Hematopoietic multipotent progenitor cell treated with erythropoietin and hydrocortisone succinate and interleukin-3 and kit ligand, for 8 days (in vitro differentiated cells): ENCODE data around the gene KRTAP19-3.
"Not testable (repeated sequence)": the region's sequence is repeated elsewhere in the genome, so short reads cannot be mapped to it uniquely, and the experiment has no call there.

Source experiments
- DNase-seq: peaks from one replicate; pipeline ENCODE4 v3.0.0-alpha.2; 2015

The KRTAP19-3 gene

DNA sequence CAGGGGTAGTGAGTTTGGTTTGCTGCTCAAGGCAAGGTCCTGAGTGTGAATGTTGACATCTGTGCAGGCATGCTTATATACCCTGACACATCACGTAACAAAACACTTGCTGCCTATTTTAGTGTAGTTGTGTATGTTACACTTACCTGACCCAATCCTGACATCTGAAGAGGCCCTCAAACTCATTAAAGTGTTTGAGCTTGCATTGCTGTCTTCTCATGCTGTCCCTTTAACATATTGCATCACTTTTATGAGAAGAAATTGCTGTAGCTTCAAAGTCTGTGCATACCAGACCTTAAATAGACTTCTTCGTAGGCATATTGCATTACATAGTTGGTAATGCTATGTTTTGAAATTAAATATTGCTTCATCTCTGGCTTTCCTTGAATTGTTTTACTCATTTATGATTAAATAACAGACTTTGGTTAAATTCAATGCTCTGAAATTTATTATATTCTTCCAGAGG lies at the start of gene KRTAP19-3:
Gene KRTAP19-3, minus strand, starts transcription at position 51 of the 466 bp plus-strand sequence. CDS start 56 bp downstream, outside the sequence.
- no peak for DNase-seq

DNA sequence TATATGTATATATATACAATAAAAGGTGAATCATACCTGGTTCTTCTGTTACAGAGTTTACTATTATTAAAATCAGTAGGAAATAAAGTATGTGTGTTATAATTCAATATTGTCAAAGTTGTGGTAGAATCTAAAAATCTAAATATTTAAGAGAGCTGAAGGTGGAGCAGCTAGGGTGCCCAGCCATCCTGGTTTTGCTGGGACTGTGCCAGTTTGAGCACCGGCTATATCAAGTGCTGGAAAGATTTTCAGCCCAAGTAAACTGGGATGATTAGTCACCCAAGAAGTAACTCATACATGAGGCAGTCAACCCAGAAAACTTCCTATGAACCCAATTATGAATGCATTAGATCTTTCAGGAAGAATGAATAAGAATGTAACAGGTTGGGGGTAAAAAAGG lies 27.1 kb upstream of the KRTAP19-3 start:
- DNase-seq: no peak

DNA sequence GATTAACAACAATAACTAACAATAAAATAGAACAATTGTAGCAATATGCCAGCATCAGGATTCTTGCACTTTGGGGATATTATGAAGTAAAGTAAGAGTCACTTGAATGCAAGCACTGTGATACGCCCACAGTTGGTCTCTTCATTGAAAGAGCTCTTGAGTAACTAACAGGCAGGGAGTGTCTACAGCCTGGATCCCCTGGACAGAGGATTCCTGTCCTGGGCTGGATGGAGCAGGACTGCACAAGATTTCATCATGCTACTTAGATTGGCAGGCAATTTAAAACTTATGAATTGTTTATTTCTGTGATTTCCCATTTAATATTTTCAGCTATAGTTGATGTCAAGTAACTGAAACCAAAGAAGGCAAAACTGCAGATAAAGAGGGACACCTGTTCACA lies 23.9 kb upstream of the KRTAP19-3 start:
- no peak for DNase-seq

DNA sequence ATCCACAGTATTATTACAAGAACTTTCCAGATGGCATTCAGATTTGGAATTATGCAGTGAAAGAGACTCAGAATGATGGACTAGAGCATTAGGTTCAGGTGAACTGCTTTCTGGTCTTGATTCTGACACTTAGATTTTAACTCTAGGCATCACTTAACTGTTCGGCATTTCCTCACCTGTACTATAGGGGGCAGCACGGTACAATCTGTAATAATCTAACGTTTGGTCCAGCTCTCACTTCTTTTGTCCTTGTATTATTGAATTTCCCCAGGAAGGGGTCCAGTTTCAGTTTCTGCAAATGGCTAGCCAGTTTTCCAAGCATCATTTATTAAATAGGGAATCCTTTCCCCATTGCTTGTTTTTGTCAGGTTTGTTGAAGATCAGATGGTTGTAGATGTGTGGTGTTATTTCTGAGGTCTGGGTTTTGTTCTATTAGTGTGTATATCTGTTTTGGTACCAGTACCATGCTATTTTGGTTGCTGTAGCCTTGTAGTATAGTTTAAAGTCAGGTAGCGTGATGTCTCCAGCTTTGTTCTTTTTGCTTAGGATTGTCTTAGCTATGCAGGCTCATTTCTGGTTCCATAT lies 13.9 kb upstream of the KRTAP19-3 start:
- DNase-seq: not testable (repeated sequence)

DNA sequence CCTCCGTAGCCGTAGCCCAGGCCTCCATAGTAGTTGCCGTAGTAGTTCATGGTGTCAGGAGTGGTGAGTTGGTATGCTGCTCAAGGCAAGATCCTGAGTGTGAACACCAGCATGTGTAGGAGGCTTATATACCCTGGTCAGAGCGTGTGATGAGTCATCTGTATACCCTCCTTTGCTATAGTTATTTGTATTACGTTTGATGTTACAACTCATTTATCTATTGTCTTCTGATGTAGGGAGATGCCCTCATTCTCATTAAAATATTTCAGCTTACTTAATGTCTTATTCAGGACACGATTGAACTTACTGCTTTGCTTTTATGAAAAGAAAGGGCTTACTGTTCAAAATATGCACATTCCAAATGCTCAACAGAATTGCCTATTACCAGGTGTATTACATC lies 10.2 kb upstream of the KRTAP19-3 start, which contains the start of gene KRTAP19-5:
Gene KRTAP19-5, minus strand, starts transcription at position 101 of the 400 bp plus-strand sequence. Its CDS starts 51 bp downstream, at position 50.
- DNase-seq: no peak

DNA sequence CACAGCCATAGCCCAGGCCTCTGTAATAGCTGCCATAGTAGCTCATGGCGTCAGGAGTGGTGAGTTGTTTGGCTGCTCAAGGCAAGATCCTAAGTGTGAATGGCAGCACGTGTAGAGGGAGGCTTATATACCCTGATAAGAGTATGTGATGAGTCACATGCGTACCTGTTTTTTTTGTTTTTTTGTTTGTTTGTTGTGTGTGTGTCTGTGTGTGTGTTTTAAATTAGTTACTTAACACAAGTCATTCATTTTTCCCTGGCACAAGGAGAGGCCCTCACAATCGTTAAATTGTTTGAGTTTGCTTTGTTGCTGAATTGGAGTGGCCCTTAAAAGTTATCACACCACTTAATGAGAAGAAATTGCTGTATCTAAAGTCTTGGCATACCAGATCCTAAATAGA lies 5.3 kb upstream of the KRTAP19-3 start, which contains the start of gene KRTAP19-4:
Gene KRTAP19-4, minus strand, starts transcription at position 101 of the 400 bp plus-strand sequence. Its CDS starts 55 bp downstream, at position 46.
- DNase-seq: no peak

DNA sequence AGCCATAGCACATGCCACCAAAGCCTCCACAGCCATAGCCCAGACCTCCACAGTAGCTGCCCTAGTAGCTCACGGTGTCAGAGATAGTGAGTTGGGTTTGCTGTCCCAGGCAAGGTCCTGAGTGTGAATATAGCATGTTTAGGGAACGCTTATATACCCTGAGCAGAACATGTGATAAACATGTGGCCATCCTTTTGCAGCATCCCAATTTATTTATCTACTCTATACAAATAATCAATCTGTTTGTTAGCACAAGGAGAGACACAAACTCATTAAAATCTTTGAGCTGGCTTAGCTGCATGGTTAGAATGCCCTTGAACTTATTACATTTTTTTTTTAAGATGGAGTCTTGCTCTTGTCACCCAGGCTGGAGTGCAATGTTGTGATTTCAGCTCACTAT lies 4.5 kb downstream of the KRTAP19-3 start, which contains the start of gene KRTAP19-2:
Gene KRTAP19-2, minus strand, starts transcription at position 101 of the 400 bp plus-strand sequence. Its CDS starts 88 bp downstream, at position 13.
- DNase-seq: no peak

DNA sequence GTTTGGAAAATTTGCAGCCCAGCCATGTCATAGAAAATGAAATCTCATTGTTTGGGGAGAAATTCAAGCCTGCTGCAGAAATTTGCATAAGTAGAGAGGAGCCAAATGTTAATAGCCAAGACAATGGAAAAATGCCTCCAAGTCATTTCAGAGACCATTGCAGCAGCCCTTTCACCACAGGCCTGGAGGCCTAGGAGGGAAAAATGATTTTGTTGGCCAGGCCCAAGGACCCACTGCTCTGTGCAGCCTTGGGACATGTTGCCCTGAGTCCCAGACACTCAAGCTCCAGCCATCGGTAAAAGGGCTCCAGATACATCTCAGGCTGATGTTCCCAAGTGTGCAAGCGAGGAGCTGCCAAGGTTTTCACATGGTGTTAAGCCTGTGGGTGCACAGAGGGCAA lies 5.6 kb downstream of the KRTAP19-3 start:
- no peak for DNase-seq

DNA sequence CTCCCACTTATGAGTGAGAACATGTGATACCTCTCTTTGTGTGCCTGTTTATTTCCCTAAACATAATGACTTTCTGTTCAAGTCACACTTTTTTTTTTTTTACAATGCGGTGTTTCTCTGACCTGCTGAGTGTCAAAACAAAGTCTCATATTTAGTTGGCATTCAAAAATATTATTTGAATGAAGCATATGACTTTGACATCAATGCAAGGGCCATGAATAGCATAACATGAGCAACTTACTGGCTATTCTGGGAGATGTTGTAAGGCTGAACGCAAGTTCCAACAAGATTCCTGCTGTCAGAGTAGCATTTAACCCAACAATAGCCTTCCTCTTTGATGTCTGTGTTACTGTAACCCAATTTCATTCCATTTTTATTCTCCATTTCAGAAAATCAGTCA lies 9.7 kb downstream of the KRTAP19-3 start:
- DNase-seq: no peak

DNA sequence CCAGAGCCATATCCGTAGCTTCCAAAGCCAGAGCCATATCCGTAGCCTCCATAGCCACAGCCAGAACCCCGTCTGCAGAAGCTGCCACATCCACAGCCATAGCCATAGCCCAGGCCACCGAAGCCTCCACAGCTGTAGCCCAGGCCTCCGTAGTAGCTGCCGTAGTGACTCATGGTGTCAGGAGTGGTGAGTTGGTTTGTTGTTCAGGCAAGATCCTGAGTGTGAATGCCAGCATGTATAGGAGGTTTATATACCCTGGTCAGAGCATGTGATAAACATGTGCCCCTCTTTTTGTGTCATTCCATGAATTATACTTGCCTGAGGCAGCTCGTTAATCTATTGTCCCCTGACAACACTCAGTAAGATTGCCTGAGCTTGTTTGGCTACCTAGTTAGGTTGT lies 11.7 kb downstream of the KRTAP19-3 start, which contains the start of gene KRTAP19-1:
Gene KRTAP19-1, minus strand, starts transcription at position 223 of the 400 bp plus-strand sequence. Its CDS starts 50 bp downstream, at position 173.
- no peak for DNase-seq

DNA sequence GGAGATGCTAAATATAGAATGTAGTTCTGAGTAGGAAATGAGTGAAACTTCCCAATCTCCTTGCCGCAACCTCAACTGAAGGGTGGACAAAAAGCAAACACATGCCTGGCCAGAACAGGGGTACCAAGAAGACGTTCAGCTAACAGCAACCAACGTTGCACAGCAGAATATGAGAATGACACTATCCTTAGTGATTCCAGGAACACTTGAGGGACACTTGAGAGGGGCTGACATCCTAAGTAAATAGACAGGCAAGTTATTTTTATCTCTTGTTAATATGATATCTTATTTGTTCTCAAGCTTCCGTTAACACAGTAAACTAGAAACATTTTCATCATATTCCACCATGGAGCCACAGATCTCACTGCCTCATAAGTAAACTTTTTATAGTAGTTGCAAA lies 12.6 kb downstream of the KRTAP19-3 start:
- no peak for DNase-seq

DNA sequence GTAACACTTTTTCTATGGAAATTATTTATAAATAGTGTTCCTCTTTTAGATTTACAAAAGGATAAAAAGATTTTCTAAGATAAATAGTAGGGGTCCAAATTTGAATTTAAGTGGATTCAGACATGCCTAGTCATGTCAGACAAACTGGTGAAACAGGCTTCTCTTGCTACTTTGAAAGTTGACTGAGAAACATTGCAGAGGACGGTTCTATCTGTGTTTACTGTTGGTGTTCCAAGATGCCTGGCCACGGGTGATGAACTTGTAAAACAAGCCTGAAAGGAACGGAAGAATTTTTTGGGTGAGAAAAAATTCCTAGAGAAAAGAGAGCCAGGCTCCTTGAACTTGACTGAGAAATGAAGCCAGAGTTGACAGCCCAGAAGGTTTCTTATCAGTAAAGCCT lies 13.8 kb downstream of the KRTAP19-3 start:
- no peak for DNase-seq

DNA sequence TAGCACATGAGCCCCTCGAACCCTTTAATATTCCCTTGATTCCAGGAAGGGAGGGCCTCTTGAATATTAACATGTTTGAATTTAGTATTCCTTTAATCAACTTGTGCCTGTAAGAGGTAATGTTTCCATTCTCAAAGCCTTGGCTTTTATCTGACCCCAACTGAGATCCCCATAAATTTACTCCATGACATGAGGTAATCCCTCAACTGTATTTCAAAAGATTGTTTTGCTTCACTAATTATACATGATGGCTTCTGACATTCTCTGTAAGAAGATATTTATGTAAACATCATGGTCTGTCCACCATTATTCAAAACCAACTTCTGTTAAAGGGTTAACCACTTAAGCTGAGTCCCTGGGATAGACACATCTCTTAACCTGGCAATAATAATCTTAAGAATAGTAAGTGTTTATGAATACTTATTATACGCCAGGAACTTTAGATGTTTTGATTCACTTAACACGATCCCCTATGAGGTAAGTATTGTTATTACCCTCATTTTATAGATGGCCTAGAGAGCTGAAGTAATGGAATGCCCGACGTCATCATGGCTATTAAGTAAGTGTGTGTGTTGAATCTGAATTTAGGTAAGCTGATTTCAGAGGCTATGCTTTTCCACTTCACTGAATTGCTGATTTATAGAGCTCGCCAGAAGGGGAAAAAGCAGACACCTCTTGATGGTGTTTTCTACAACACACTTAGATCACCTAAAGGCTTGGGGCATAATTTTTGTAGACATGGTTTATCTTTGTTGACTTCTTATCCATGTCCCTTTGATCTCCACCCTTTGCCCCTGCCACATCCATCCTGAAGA lies 22.7 kb downstream of the KRTAP19-3 start:
- DNase-seq: no peak

DNA sequence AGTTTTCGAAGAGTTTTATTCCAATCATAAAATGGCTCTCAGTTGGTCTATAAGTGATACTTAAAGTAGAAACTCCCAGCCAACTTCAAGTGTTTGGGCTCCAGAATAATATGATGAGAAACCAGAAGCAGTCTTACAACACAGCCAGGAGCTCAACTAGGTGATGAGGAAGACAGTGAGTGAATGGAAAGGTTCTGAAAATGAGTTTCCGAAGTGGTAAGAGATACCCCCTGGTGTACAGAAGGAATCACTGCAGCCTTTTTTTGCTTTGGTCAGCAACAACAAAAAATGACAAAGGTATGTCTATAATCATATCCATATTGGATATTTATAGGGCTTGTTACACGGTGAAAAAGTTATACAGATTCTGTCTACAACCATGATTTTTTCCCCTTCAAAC lies 28.1 kb downstream of the KRTAP19-3 start:
- DNase-seq: no peak

DNA sequence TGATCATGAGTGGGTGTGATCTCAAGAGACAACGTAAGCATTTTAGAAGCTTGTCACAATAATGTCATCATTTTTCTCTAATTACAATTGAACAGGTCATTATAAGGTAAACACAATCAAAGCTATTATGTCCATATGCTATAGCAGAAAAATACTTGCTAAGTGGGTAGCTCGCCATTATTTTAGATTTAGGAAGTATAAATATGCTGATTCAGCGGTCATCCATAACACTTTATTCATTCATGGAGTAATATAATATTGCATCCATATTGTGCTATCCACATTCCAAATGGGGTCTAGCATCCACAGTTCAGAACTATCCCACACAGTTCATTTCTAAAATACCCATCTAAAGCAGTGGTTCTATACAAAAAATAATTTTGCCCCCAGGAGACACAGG lies 43.3 kb downstream of the KRTAP19-3 start:
- DNase-seq: no peak

DNA sequence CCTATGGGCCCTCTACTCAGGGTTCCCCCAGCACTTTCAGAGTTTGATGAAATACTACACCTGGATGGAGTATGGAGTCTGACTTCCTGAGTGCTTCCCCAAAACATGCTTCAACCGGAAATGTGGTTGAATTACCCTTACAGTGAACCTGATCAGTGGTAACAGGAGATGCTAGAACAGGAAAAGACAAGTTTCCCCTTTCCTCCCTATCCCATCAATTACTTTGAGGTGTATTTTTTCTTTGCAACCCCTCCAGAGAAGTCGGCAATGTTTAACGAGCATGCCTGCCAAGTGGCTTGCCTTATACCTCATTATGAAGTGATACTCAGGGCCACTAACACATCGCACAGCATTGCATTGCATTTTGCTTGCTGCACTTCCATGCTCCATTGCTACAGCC lies 44.8 kb downstream of the KRTAP19-3 start:
- DNase-seq: no peak

DNA sequence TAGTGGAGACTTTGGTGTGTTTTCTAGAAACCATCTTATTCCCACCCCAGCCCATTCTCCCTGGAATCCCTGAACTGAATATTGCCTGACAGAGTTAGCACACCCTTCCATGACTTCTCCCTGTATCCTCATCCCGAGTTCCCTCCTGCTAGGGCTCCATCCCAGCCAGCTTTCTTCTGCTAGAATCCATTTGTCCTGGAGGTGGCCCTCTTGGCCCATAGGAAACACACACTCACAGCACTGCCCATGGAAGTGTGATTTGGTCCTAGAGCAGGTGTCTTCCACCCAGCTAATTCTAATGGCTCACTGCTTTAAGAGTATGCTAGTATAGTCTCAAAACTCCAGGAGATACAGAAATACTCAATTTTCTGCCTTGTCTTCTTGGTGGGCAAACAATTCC lies 47.6 kb downstream of the KRTAP19-3 start:
- DNase-seq: no peak

DNA sequence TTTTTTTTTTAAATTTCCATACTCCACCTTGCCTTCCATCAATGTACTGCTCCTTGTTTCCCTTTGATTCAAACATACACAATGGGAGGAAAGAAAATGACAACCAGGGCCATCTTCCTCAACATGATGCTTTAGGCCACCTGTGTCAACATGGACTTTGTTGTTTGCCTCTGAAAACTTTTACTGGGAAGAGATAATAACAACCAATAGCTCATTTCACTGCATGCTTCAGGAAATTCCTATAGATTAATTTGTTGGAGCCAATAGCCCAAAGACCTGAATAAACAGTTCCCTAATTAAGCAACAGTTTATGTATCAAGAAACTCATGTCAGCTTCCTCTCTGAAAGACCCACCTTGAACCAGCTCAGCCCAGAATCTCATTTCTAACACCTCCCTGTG lies 48.6 kb downstream of the KRTAP19-3 start:
- DNase-seq: no peak
